ENCODE results near the gene DOK6.

The DOK6 gene

GRCh38 chr18:69399253-69399652 is 1.4 kb upstream of the DOK6 start:
- POLR2A ChIA-PET = no interaction called here
- WGBS (ENCODE audit: insufficient coverage) = 56% methylated on average over 2 of the region's 3 CpGs
- Histone ChIP-seq H3K27ac (ENCODE audit: insufficient read depth in 1 of 2, low read depth in 1 of 2, low read length in 2 of 2, poor library complexity in 1 of 2, severe bottlenecking in 2 of 2) (no peak overlapping the region), H3K36me3 (ENCODE audit: control insufficient read depth in 4 of 4, insufficient read depth in 4 of 4, low read length in 3 of 4) (no peaks in the 10 kb centered on the region), H3K9me3 (ENCODE audit: control extremely low read depth in 1 of 5, control insufficient read depth in 4 of 5, insufficient read depth in 2 of 5, low read depth in 1 of 5, low read length in 4 of 5) (peaks cover 0 to 5% (median 3%) of the 10 kb centered on the region in 5 experiments), H3K27me3 (replicated peaks in 2 of 5; ENCODE audit: control insufficient read depth in 4 of 5, insufficient read depth in 5 of 5, low read length in 4 of 5) (peaks cover 0 to 62% (median 28%) of the 10 kb centered on the region in 5 experiments), H3K4me1 (ENCODE audit: control extremely low read depth in 1 of 4, control insufficient read depth in 4 of 4, insufficient read depth in 4 of 4, low read length in 3 of 4) (peaks cover 0 to 19% (median 14%) of the 10 kb centered on the region in 4 experiments), H3K4me3 (ENCODE audit: control insufficient read depth in 1 of 7, extremely low read depth in 1 of 7, insufficient read depth in 4 of 7, low read depth in 2 of 7, low read length in 6 of 7) (no peak overlapping the region)
- CTCF ChIA-PET = no interaction called here
- DNase-seq = no peak

- Histone ChIP-seq H3K27ac (ENCODE audit: insufficient read depth in 1 of 2, low read depth in 1 of 2, low read length in 2 of 2, poor library complexity in 1 of 2, severe bottlenecking in 2 of 2) (no peak overlapping the region), H3K4me1 (ENCODE audit: control extremely low read depth in 1 of 4, control insufficient read depth in 4 of 4, insufficient read depth in 4 of 4, low read length in 3 of 4) (peaks cover 0 to 19% (median 14%) of the 10 kb centered on the region in 4 experiments), H3K36me3 (ENCODE audit: control insufficient read depth in 4 of 4, insufficient read depth in 4 of 4, low read length in 3 of 4) (no peaks in the 10 kb centered on the region), H3K27me3 (replicated peaks in 2 of 5; ENCODE audit: control insufficient read depth in 4 of 5, insufficient read depth in 5 of 5, low read length in 4 of 5) (peaks cover 0 to 71% (median 28%) of the 10 kb centered on the region in 5 experiments), H3K9me3 (ENCODE audit: control extremely low read depth in 1 of 5, control insufficient read depth in 4 of 5, insufficient read depth in 2 of 5, low read depth in 1 of 5, low read length in 4 of 5) (peaks cover 0 to 5% (median 3%) of the 10 kb centered on the region in 5 experiments), H3K4me3 (ENCODE audit: control insufficient read depth in 1 of 7, extremely low read depth in 1 of 7, insufficient read depth in 4 of 7, low read depth in 2 of 7, low read length in 6 of 7) (peak overlapping the region in 5 of 7 experiments; percentile 41 to 70 (median 55))
- WGBS (ENCODE audit: insufficient coverage) = under 1% methylated on average over 46 of the region's 47 CpGs
- peak in 2 of 3 donors; percentile 20 to 21 for DNase-seq
- ChIA-PET CTCF (no interaction called here), POLR2A (no interaction called here)
Measured at GRCh38 chr18:69400976-69401225, 213 bp downstream of the DOK6 start.

GRCh38 chr18:69401226-69401971 is 711 bp downstream of the DOK6 start:
- H3K4me1 ChIP-seq (ENCODE audit: control extremely low read depth in 1 of 4, control insufficient read depth in 4 of 4, insufficient read depth in 4 of 4, low read length in 3 of 4) = peaks cover 0 to 19% (median 14%) of the 10 kb centered on the region in 4 experiments
- POLR2A ChIA-PET = no interaction called here
- H3K36me3 ChIP-seq (ENCODE audit: control insufficient read depth in 4 of 4, insufficient read depth in 4 of 4, low read length in 3 of 4) = no peaks in the 10 kb centered on the region
- H3K9me3 ChIP-seq (ENCODE audit: control extremely low read depth in 1 of 5, control insufficient read depth in 4 of 5, insufficient read depth in 2 of 5, low read depth in 1 of 5, low read length in 4 of 5) = peaks cover 0 to 5% (median 3%) of the 10 kb centered on the region in 5 experiments
- H3K4me3 ChIP-seq (ENCODE audit: control insufficient read depth in 1 of 7, extremely low read depth in 1 of 7, insufficient read depth in 4 of 7, low read depth in 2 of 7, low read length in 6 of 7) = peak overlapping the region in 5 of 7 experiments; percentile 41 to 70 (median 55)
- peak in 2 of 3 donors; percentile 20 to 22 for DNase-seq
- no peak overlapping the region for H3K27ac ChIP-seq (ENCODE audit: insufficient read depth in 1 of 2, low read depth in 1 of 2, low read length in 2 of 2, poor library complexity in 1 of 2, severe bottlenecking in 2 of 2)
- CTCF ChIA-PET = no interaction called here
- H3K27me3 ChIP-seq (replicated peaks in 2 of 5; ENCODE audit: control insufficient read depth in 4 of 5, insufficient read depth in 5 of 5, low read length in 4 of 5) = peaks cover 0 to 71% (median 28%) of the 10 kb centered on the region in 5 experiments
- 1% methylated on average over 60 of the region's 66 CpGs for WGBS (ENCODE audit: insufficient coverage)

GRCh38 chr18:69401972-69402532 is 1.4 kb downstream of the DOK6 start:
- Histone ChIP-seq H3K4me3 (ENCODE audit: control insufficient read depth in 1 of 7, extremely low read depth in 1 of 7, insufficient read depth in 4 of 7, low read depth in 2 of 7, low read length in 6 of 7) (peak overlapping the region in 2 of 7 experiments; percentile 44 to 70), H3K36me3 (ENCODE audit: control insufficient read depth in 4 of 4, insufficient read depth in 4 of 4, low read length in 3 of 4) (no peaks in the 10 kb centered on the region), H3K4me1 (ENCODE audit: control extremely low read depth in 1 of 4, control insufficient read depth in 4 of 4, insufficient read depth in 4 of 4, low read length in 3 of 4) (peaks cover 0 to 19% (median 14%) of the 10 kb centered on the region in 4 experiments), H3K27ac (ENCODE audit: insufficient read depth in 1 of 2, low read depth in 1 of 2, low read length in 2 of 2, poor library complexity in 1 of 2, severe bottlenecking in 2 of 2) (no peak overlapping the region), H3K9me3 (ENCODE audit: control extremely low read depth in 1 of 5, control insufficient read depth in 4 of 5, insufficient read depth in 2 of 5, low read depth in 1 of 5, low read length in 4 of 5) (peaks cover 0 to 4% (median 3%) of the 10 kb centered on the region in 5 experiments), H3K27me3 (replicated peaks in 2 of 5; ENCODE audit: control insufficient read depth in 4 of 5, insufficient read depth in 5 of 5, low read length in 4 of 5) (peaks cover 0 to 69% (median 28%) of the 10 kb centered on the region in 5 experiments)
- 4% methylated on average over 18 of the region's 19 CpGs for WGBS (ENCODE audit: insufficient coverage)
- ChIA-PET CTCF (no interaction called here), POLR2A (no interaction called here)
- no peak for DNase-seq

- peak overlapping the region in 1 of 7 experiments; percentile 70 for H3K4me3 ChIP-seq (ENCODE audit: control insufficient read depth in 1 of 7, extremely low read depth in 1 of 7, insufficient read depth in 4 of 7, low read depth in 2 of 7, low read length in 6 of 7)
Measured at GRCh38 chr18:69402533-69402989, 1.9 kb downstream of the DOK6 start.

GRCh38 chr18:69408522-69408921 is 7.8 kb downstream of the DOK6 start:
- no peak for DNase-seq
- H3K27ac ChIP-seq (ENCODE audit: insufficient read depth in 1 of 2, low read depth in 1 of 2, low read length in 2 of 2, poor library complexity in 1 of 2, severe bottlenecking in 2 of 2) = no peak overlapping the region
- H3K4me3 ChIP-seq (ENCODE audit: control insufficient read depth in 1 of 7, extremely low read depth in 1 of 7, insufficient read depth in 4 of 7, low read depth in 2 of 7, low read length in 6 of 7) = no peak overlapping the region
- no CpG with 5 or more reads among the region's 1 CpG for WGBS (ENCODE audit: insufficient coverage)
- no peaks in the 10 kb centered on the region for H3K4me1 ChIP-seq (ENCODE audit: control extremely low read depth in 1 of 4, control insufficient read depth in 4 of 4, insufficient read depth in 4 of 4, low read length in 3 of 4)
- ChIA-PET CTCF (no interaction called here), POLR2A (no interaction called here)
- H3K36me3 ChIP-seq (ENCODE audit: control insufficient read depth in 4 of 4, insufficient read depth in 4 of 4, low read length in 3 of 4) = no peaks in the 10 kb centered on the region
- peaks cover 0 to 18% (median 2%) of the 10 kb centered on the region in 5 experiments for H3K27me3 ChIP-seq (replicated peaks in 2 of 5; ENCODE audit: control insufficient read depth in 4 of 5, insufficient read depth in 5 of 5, low read length in 4 of 5)
- no peaks in the 10 kb centered on the region for H3K9me3 ChIP-seq (ENCODE audit: control extremely low read depth in 1 of 5, control insufficient read depth in 4 of 5, insufficient read depth in 2 of 5, low read depth in 1 of 5, low read length in 4 of 5)

More at GRCh38 chr18:69402533-69402989, 1.9 kb downstream of the DOK6 start:
- ChIA-PET POLR2A (no interaction called here), CTCF (no interaction called here)
- DNase-seq = peak in 1 of 3 donors; percentile 2
- Histone ChIP-seq H3K9me3 (ENCODE audit: control extremely low read depth in 1 of 5, control insufficient read depth in 4 of 5, insufficient read depth in 2 of 5, low read depth in 1 of 5, low read length in 4 of 5) (peaks cover 0 to 3% (median 0%) of the 10 kb centered on the region in 5 experiments), H3K4me1 (ENCODE audit: control extremely low read depth in 1 of 4, control insufficient read depth in 4 of 4, insufficient read depth in 4 of 4, low read length in 3 of 4) (peaks cover 0 to 19% (median 14%) of the 10 kb centered on the region in 4 experiments), H3K27me3 (replicated peaks in 2 of 5; ENCODE audit: control insufficient read depth in 4 of 5, insufficient read depth in 5 of 5, low read length in 4 of 5) (peaks cover 0 to 68% (median 28%) of the 10 kb centered on the region in 5 experiments), H3K27ac (ENCODE audit: insufficient read depth in 1 of 2, low read depth in 1 of 2, low read length in 2 of 2, poor library complexity in 1 of 2, severe bottlenecking in 2 of 2) (no peak overlapping the region), H3K36me3 (ENCODE audit: control insufficient read depth in 4 of 4, insufficient read depth in 4 of 4, low read length in 3 of 4) (no peaks in the 10 kb centered on the region)
- 5% methylated on average over 12 of the region's 20 CpGs for WGBS (ENCODE audit: insufficient coverage)

GRCh38 chr18:69411199-69411598 is 10.5 kb downstream of the DOK6 start:
- H3K4me3 ChIP-seq (ENCODE audit: control insufficient read depth in 1 of 7, extremely low read depth in 1 of 7, insufficient read depth in 4 of 7, low read depth in 2 of 7, low read length in 6 of 7) = no peak overlapping the region
- ChIA-PET CTCF (no interaction called here), POLR2A (no interaction called here)
- H3K4me1 ChIP-seq (ENCODE audit: control extremely low read depth in 1 of 4, control insufficient read depth in 4 of 4, insufficient read depth in 4 of 4, low read length in 3 of 4) = no peaks in the 10 kb centered on the region
- H3K27ac ChIP-seq (ENCODE audit: insufficient read depth in 1 of 2, low read depth in 1 of 2, low read length in 2 of 2, poor library complexity in 1 of 2, severe bottlenecking in 2 of 2) = no peak overlapping the region
- peaks cover 0 to 2% (median 0%) of the 10 kb centered on the region in 5 experiments for H3K27me3 ChIP-seq (replicated peaks in 2 of 5; ENCODE audit: control insufficient read depth in 4 of 5, insufficient read depth in 5 of 5, low read length in 4 of 5)
- H3K36me3 ChIP-seq (ENCODE audit: control insufficient read depth in 4 of 4, insufficient read depth in 4 of 4, low read length in 3 of 4) = no peaks in the 10 kb centered on the region
- no peaks in the 10 kb centered on the region for H3K9me3 ChIP-seq (ENCODE audit: control extremely low read depth in 1 of 5, control insufficient read depth in 4 of 5, insufficient read depth in 2 of 5, low read depth in 1 of 5, low read length in 4 of 5)
- no peak for DNase-seq

All from common myeloid progenitor, CD34-positive (primary cell).